SK-N-SH treated with all-trans-retinoic acid at 6 μM for 48 hours (cell line): ENCODE data around the gene TRPV4.

ENCODE experiments used
- ATAC-seq: fragments of 200-7000 bp; cut with Tn5 transposase; 3 replicates; pipeline ENCODE4 v1.9.1; 2020; ENCODE audit warnings: mild to moderate bottlenecking, moderate library complexity
- ARNTL ChIP-seq: fragments of 450-650 bp; formaldehyde crosslinking; IDR thresholded peaks from 2 replicates; pipeline ENCODE4 v1.5.0; 2020; ENCODE audit warnings: low read depth, mild to moderate bottlenecking, moderate library complexity, borderline replicate concordance
- CREB5 ChIP-seq: fragments of 250-450 bp; sonication (Bioruptor Pico); IDR thresholded peaks from 2 replicates; pipeline ENCODE4 v1.5.1; 2020; ENCODE audit warnings: low read depth, mild to moderate bottlenecking, moderate library complexity
- CSDC2 ChIP-seq: fragments of 250-450 bp; sonication (Bioruptor Pico); IDR thresholded peaks from 2 replicates; pipeline ENCODE4 v1.5.0; 2020; ENCODE audit warnings: mild to moderate bottlenecking, moderate library complexity
- CSRNP3 ChIP-seq: fragments of 250-450 bp; sonication (Bioruptor Pico); IDR thresholded peaks from 2 replicates; pipeline ENCODE4 v1.5.1; 2021; ENCODE audit warnings: mild to moderate bottlenecking, moderate library complexity
- GLIS3 ChIP-seq: fragments of 250-450 bp; sonication (Bioruptor Pico); IDR thresholded peaks from 2 replicates; pipeline ENCODE4 v1.5.0; 2020; ENCODE audit warnings: mild to moderate bottlenecking, moderate library complexity
- ISL1 ChIP-seq: fragments of 250-450 bp; sonication (Bioruptor Pico); IDR thresholded peaks from 2 replicates; pipeline ENCODE4 v2.1.2; 2022; ENCODE audit warnings: mild to moderate bottlenecking, moderate library complexity
- OSR1 ChIP-seq: fragments of 250-450 bp; sonication (Bioruptor Pico); IDR thresholded peaks from 2 replicates; pipeline ENCODE4 v1.8.0; 2022; ENCODE audit warnings: moderate library complexity, mild to moderate bottlenecking, inconsistent platforms
- PATZ1 ChIP-seq: fragments of 250-450 bp; sonication (Bioruptor Pico); IDR thresholded peaks from 2 replicates; pipeline ENCODE4 v1.8.0; 2020; ENCODE audit warnings: mild to moderate bottlenecking, moderate library complexity, borderline replicate concordance
- PPARA ChIP-seq: fragments of 250-450 bp; sonication (Bioruptor Pico); IDR thresholded peaks from 2 replicates; pipeline ENCODE4 v1.5.0; 2020; ENCODE audit warnings: mild to moderate bottlenecking, borderline replicate concordance
- RARB ChIP-seq: fragments of 250-450 bp; sonication (Bioruptor Pico); IDR thresholded peaks from 2 replicates; pipeline ENCODE4 v1.8.0; 2021; ENCODE audit warnings: mild to moderate bottlenecking, moderate library complexity
- SNAI2 ChIP-seq: fragments of 250-450 bp; sonication (Bioruptor Pico); IDR thresholded peaks from 2 replicates; pipeline ENCODE4 v1.5.0; 2020; ENCODE audit warnings: mild to moderate bottlenecking, moderate library complexity
- TCF4 ChIP-seq: fragments of 250-450 bp; sonication (Bioruptor Pico); IDR thresholded peaks from 2 replicates; pipeline ENCODE4 v1.8.0; 2021; ENCODE audit warnings: mild to moderate bottlenecking, moderate library complexity, borderline replicate concordance
- TOX ChIP-seq: fragments of 250-450 bp; sonication (Bioruptor Pico); IDR thresholded peaks from 2 replicates; pipeline ENCODE4 v1.8.0; 2021; ENCODE audit warnings: mild to moderate bottlenecking, moderate library complexity, borderline replicate concordance
- TSHZ2 ChIP-seq: fragments of 250-450 bp; sonication (Bioruptor Pico); IDR thresholded peaks from 2 replicates; pipeline ENCODE4 v1.5.0; 2020; ENCODE audit warnings: mild to moderate bottlenecking, moderate library complexity
- ZC3H10 ChIP-seq: fragments of 250-450 bp; sonication (Bioruptor Pico); IDR thresholded peaks from 2 replicates; pipeline ENCODE4 v1.5.1; 2021; ENCODE audit warnings: mild to moderate bottlenecking, moderate library complexity
- ZFP30 ChIP-seq: fragments of 450-650 bp; formaldehyde crosslinking; IDR thresholded peaks from 2 replicates; pipeline ENCODE4 v1.5.0; 2022; ENCODE audit warnings: mild to moderate bottlenecking, moderate library complexity
- ZNF565 ChIP-seq: fragments of 450-650 bp; formaldehyde crosslinking; conservative IDR thresholded peaks from 2 replicates; pipeline ENCODE4 v1.5.0; 2020; ENCODE audit warnings: low read depth, mild to moderate bottlenecking, moderate library complexity
- ZNF70 ChIP-seq: fragments of 450-650 bp; formaldehyde crosslinking; IDR thresholded peaks from 2 replicates; pipeline ENCODE4 v1.5.0; 2020; ENCODE audit warnings: mild to moderate bottlenecking, moderate library complexity
- ZNF8 ChIP-seq: fragments of 450-650 bp; formaldehyde crosslinking; IDR thresholded peaks from 2 replicates; pipeline ENCODE4 v1.5.0; 2020; ENCODE audit warnings: mild to moderate bottlenecking, moderate library complexity

The TRPV4 gene

GRCh38 chr12:109752117-109753053 is 80.8 kb downstream of the TRPV4 start:
- peak; percentile 80 for ATAC-seq
- TF ChIP-seq TCF4 (CRISPR knock-in tag) (peak; percentile 94), TSHZ2 (peak; percentile 96), CREB5 (CRISPR knock-in tag) (0 out of 2 replicates have a peak, but pooled peaks have one; percentile 34), ISL1 (CRISPR knock-in tag) (no peak), ZNF70 (peak; percentile 100), ZNF565 (CRISPR knock-in tag) (peak; percentile 67; the same call in 1 of the 2 replicates), TOX (no peak), ZNF8 (CRISPR knock-in tag) (peak; percentile 37), ARNTL (CRISPR knock-in tag) (no peak), GLIS3 (CRISPR knock-in tag) (peak; percentile 75; the same call in 1 of the 2 replicates), PPARA (CRISPR knock-in tag) (0 out of 2 replicates have a peak, but pooled peaks have one; percentile 36)

GRCh38 chr12:109744986-109745942 is 87.9 kb downstream of the TRPV4 start:
- no peak for TF ChIP-seq PPARA (CRISPR knock-in tag)
- TF ChIP-seq ARNTL (CRISPR knock-in tag) = no peak
- no peak for TF ChIP-seq PATZ1 (CRISPR knock-in tag)
- TF ChIP-seq CREB5 (CRISPR knock-in tag) = no peak
- TF ChIP-seq CSDC2 (CRISPR knock-in tag) = no peak
- TF ChIP-seq RARB = no peak
- no peak for TF ChIP-seq SNAI2 (CRISPR knock-in tag)

GRCh38 chr12:109744026-109744425 is 89.2 kb downstream of the TRPV4 start:
- ATAC-seq = no peak

More at GRCh38 chr12:109744986-109745942, 87.9 kb downstream of the TRPV4 start:
- ATAC-seq = no peak

More at GRCh38 chr12:109744026-109744425, 89.2 kb downstream of the TRPV4 start:
- no peak for TF ChIP-seq ZFP30 (CRISPR knock-in tag)
- TF ChIP-seq TOX = no peak
- TF ChIP-seq ZC3H10 (CRISPR knock-in tag) = no peak
- TF ChIP-seq OSR1 = no peak
- no peak for TF ChIP-seq CSRNP3 (CRISPR knock-in tag)
- no peak for TF ChIP-seq PPARA (CRISPR knock-in tag)
- no peak for TF ChIP-seq TCF4 (CRISPR knock-in tag)
- TF ChIP-seq ZNF70 = no peak
- TF ChIP-seq, all 23 proteins: peak for 0
